ENCODE measurements around the gene BLNK. TPM values are rescaled to one million over a fixed set of nuclear protein-coding genes. Genes with fewer than 3 reads are reported as not detected.

BLNK gene
- total RNA-seq, 1 donor from 2014 or later = not detected

- TF ChIP-seq CTCF (IDR thresholded peaks at IDR 0.05; ENCODE audit: insufficient read depth, low read depth, low read length) = no peak
- TF ChIP-seq EZH2 (IDR thresholded peaks at IDR 0.05; ENCODE audit: insufficient read depth, low read length) = no peak
- Mint-ChIP-seq H3K27me3 (ENCODE audit: low read depth, unreplicated experiment) (peaks cover 12% of the 10 kb centered on the region), H3K4me1 (ENCODE audit: low read depth, unreplicated experiment) (no peaks in the 10 kb centered on the region), H3K4me3 (ENCODE audit: unreplicated experiment) (no peak overlapping the region), H3K9me3 (ENCODE audit: unreplicated experiment) (peaks cover 3% of the 10 kb centered on the region), H3K27ac (ENCODE audit: unreplicated experiment) (no peak overlapping the region), H3K36me3 (ENCODE audit: low read depth, unreplicated experiment) (peaks cover 1% of the 10 kb centered on the region)
- DNase-seq (ENCODE audit: low read depth) (no peak), FAIRE-seq (no peak)
- H3K4me1 ChIP-seq (ENCODE audit: insufficient read depth, low read length) = no peaks in the 10 kb centered on the region
- no peak overlapping the region for H3K4me2 ChIP-seq (ENCODE audit: low read length)
- H3K79me2 ChIP-seq (ENCODE audit: insufficient read depth, low read length) = no peaks in the 10 kb centered on the region
- no peak overlapping the region for H3K9ac ChIP-seq (ENCODE audit: low read length)
- H3K27me3 ChIP-seq (ENCODE audit: insufficient read depth, low read length) = no peaks in the 10 kb centered on the region
- H3K27ac ChIP-seq (ENCODE audit: low read depth, low read length) = no peak overlapping the region
- no peak overlapping the region for H3K4me3 ChIP-seq (ENCODE audit: insufficient read depth, low read depth, low read length)
- H4K20me1 ChIP-seq (ENCODE audit: insufficient read depth, low read length) = no peaks in the 10 kb centered on the region
- no peaks in the 10 kb centered on the region for H3K36me3 ChIP-seq (ENCODE audit: insufficient read depth, low read length)
- no peaks in the 10 kb centered on the region for H3K9me3 ChIP-seq (ENCODE audit: insufficient read depth, low read depth, low read length)
- no peak overlapping the region for H2AFZ ChIP-seq (ENCODE audit: low read depth, low read length)
Observed at GRCh38 chr10:96217711-96218110, 53.7 kb downstream of the BLNK start.

DNA sequence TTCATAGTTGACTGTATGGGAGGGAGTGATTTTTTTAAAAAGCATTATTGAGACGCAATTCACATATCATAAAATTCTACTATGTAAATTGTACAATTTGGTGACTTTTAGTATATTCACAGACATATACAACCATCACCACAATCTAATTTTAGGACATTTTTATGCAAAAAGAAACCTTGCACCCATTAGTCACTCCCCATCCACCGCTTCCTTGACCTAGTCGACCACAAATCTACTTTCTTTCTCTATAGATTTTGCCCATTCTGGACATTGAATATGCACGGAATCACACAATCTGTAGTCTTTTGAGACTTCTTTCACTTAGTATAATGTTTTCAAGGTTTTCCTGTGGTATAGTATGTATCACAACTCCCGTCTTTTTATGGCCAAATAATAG, 54.6 kb downstream of the BLNK start:
- no peak overlapping the region for H3K27ac Mint-ChIP-seq (ENCODE audit: unreplicated experiment)
- H2AFZ ChIP-seq (ENCODE audit: low read depth, low read length) = no peak overlapping the region
- H3K27ac ChIP-seq (ENCODE audit: low read depth, low read length) = no peak overlapping the region
- H3K4me2 ChIP-seq (ENCODE audit: low read length) = no peak overlapping the region
- H3K4me3 ChIP-seq (ENCODE audit: insufficient read depth, low read depth, low read length) = no peak overlapping the region
- H3K9ac ChIP-seq (ENCODE audit: low read length) = no peak overlapping the region
- FAIRE-seq (no peak), DNase-seq (ENCODE audit: low read depth) (no peak)
- no peaks in the 10 kb centered on the region for H3K4me1 Mint-ChIP-seq (ENCODE audit: low read depth, unreplicated experiment)
- H3K27me3 Mint-ChIP-seq (ENCODE audit: low read depth, unreplicated experiment) = peaks cover 6% of the 10 kb centered on the region
- no peaks in the 10 kb centered on the region for H3K36me3 ChIP-seq (ENCODE audit: insufficient read depth, low read length)
- H3K27me3 ChIP-seq (ENCODE audit: insufficient read depth, low read length) = no peaks in the 10 kb centered on the region
- peaks cover 3% of the 10 kb centered on the region for H3K9me3 Mint-ChIP-seq (ENCODE audit: unreplicated experiment)
- TF ChIP-seq CTCF (IDR thresholded peaks at IDR 0.05; ENCODE audit: insufficient read depth, low read depth, low read length) (no peak), EZH2 (IDR thresholded peaks at IDR 0.05; ENCODE audit: insufficient read depth, low read length) (no peak)
- no peaks in the 10 kb centered on the region for H3K4me1 ChIP-seq (ENCODE audit: insufficient read depth, low read length)
- H3K4me3 Mint-ChIP-seq (ENCODE audit: unreplicated experiment) = no peak overlapping the region
- no peaks in the 10 kb centered on the region for H3K9me3 ChIP-seq (ENCODE audit: insufficient read depth, low read depth, low read length)
- H3K36me3 Mint-ChIP-seq (ENCODE audit: low read depth, unreplicated experiment) = peaks cover 1% of the 10 kb centered on the region
- no peaks in the 10 kb centered on the region for H3K79me2 ChIP-seq (ENCODE audit: insufficient read depth, low read length)
- no peaks in the 10 kb centered on the region for H4K20me1 ChIP-seq (ENCODE audit: insufficient read depth, low read length)

GRCh38 chr10:96212911-96213310, 58.5 kb downstream of the BLNK start:
- no peaks in the 10 kb centered on the region for H3K27me3 ChIP-seq (ENCODE audit: insufficient read depth, low read length)
- no peaks in the 10 kb centered on the region for H3K36me3 ChIP-seq (ENCODE audit: insufficient read depth, low read length)
- DNase-seq (ENCODE audit: low read depth) = no peak
- Mint-ChIP-seq H3K27me3 (ENCODE audit: low read depth, unreplicated experiment) (peaks cover 7% of the 10 kb centered on the region), H3K4me3 (ENCODE audit: unreplicated experiment) (no peak overlapping the region), H3K9me3 (ENCODE audit: unreplicated experiment) (peaks cover 3% of the 10 kb centered on the region), H3K36me3 (ENCODE audit: low read depth, unreplicated experiment) (peaks cover 1% of the 10 kb centered on the region), H3K4me1 (ENCODE audit: low read depth, unreplicated experiment) (no peaks in the 10 kb centered on the region), H3K27ac (ENCODE audit: unreplicated experiment) (no peak overlapping the region)
- no peak overlapping the region for H3K4me3 ChIP-seq (ENCODE audit: insufficient read depth, low read depth, low read length)
- no peak overlapping the region for H3K9ac ChIP-seq (ENCODE audit: low read length)
- H3K4me1 ChIP-seq (ENCODE audit: insufficient read depth, low read length) = no peaks in the 10 kb centered on the region
- H3K4me2 ChIP-seq (ENCODE audit: low read length) = no peak overlapping the region
- H3K27ac ChIP-seq (ENCODE audit: low read depth, low read length) = no peak overlapping the region
- no peak overlapping the region for H2AFZ ChIP-seq (ENCODE audit: low read depth, low read length)
- H3K79me2 ChIP-seq (ENCODE audit: insufficient read depth, low read length) = no peaks in the 10 kb centered on the region
- TF ChIP-seq EZH2 (IDR thresholded peaks at IDR 0.05; ENCODE audit: insufficient read depth, low read length) = no peak
- no peak for TF ChIP-seq CTCF (IDR thresholded peaks at IDR 0.05; ENCODE audit: insufficient read depth, low read depth, low read length)
- H4K20me1 ChIP-seq (ENCODE audit: insufficient read depth, low read length) = no peaks in the 10 kb centered on the region
- no peaks in the 10 kb centered on the region for H3K9me3 ChIP-seq (ENCODE audit: insufficient read depth, low read depth, low read length)
- FAIRE-seq = no peak

Data from astrocyte (in vitro differentiated cells and primary cell).